Peyer's patch (tissue), 4 donors: Measurements from ENCODE around the gene ARFIP2. TPM values are rescaled to one million over a fixed set of nuclear protein-coding genes. Genes with fewer than 3 reads are reported as not detected.
A peak's percentile ranks its signal among the peaks of the same experiment; 100 is the strongest.

Source experiments
- DNase-seq, 3 donors: peaks; one replicate each; pipeline ENCODE4 v3.0.0-alpha.2; 2017 to 2019
- H3K27ac ChIP-seq, 4 donors: fragments of 200-600 bp; sonication (generic); one replicate each; pipeline ENCODE4 v1.5.1; 2016 to 2019
- H3K27me3 ChIP-seq, 2 donors: fragments of 200-600 bp; sonication (generic); one replicate each; pipeline ENCODE4 v1.5.1; 2019
- H3K36me3 ChIP-seq, 3 donors: fragments of 200-600 bp; sonication (generic); one replicate each; pipeline ENCODE4 v1.5.1; 2016 to 2019
- H3K4me1 ChIP-seq, 4 donors: fragments of 200-600 bp; sonication (generic); one replicate each; pipeline ENCODE4 v1.5.1; 2016 to 2019
- H3K4me3 ChIP-seq, 4 donors: fragments of 200-600 bp; sonication (generic); 1 replicate in 3 of 4; 2 replicates in 1 of 4; pipeline ENCODE4 v1.5.1; 2016 to 2019; ENCODE audit warnings: mild to moderate bottlenecking in 1 of 4
- H3K9me3 ChIP-seq, 4 donors: fragments of 200-600 bp; sonication (generic); one replicate each; pipeline ENCODE4 v1.5.1; 2016 to 2019; ENCODE audit warnings: mild to moderate bottlenecking in 1 of 4
- POLR2A ChIP-seq, 2 donors: fragments of 450-650 bp; IDR thresholded peaks; one replicate each; pipeline ENCODE4 v1.5.1; 2017; ENCODE audit warnings: antibody characterized with exemption in 2 of 2, mild to moderate bottlenecking in 2 of 2, moderate library complexity in 2 of 2
- total RNA-seq, 4 donors: library from RNA; depleted of rRNA; stranded (reverse); fragments of >200 nt; gene quantifications; one replicate each; pipeline ENCODE4 v1.1.0, GENCODE V29; 2016
- TF ChIP-seq, protein P1 (sequence below), 6 experiments: fragments of 450-650 bp in 4 of 6; fragments of 200-600 bp in 2 of 6; sonication (generic) in 1 of 6; IDR thresholded peaks; one replicate each; pipeline ENCODE4 v1.5.1; 2017 to 2019; ENCODE audit warnings: antibody characterized with exemption in 6 of 6, mild to moderate bottlenecking in 3 of 6, moderate library complexity in 1 of 6

The ARFIP2 gene
- total RNA-seq, 4 donors from 2014 or later, result 104 to 140 (median 133) TPM

DNA sequence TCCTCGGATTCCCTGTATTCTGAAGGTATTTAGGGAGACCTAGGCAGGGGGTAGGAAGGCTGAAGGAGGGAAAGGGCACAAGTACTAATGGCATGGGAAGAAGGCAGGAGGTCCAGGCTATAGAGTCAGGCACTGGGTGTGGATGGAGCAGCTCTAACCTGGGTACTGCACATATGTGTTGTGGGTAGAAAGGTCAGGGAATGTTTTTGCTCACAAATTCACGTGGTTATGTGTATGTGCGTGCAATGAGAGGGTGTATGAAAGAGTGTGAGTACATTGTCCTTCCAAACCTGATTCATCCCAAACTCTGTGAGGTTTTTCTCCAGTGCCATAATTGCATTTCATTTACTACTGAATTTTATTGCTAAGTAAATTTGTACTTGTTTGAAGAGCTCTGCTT is 39.1 kb upstream of the ARFIP2 start:
- no peaks in the 10 kb centered on the region for H3K4me1 ChIP-seq
- peaks cover 0 to 7% (median 0%) of the 10 kb centered on the region in 3 donors for H3K36me3 ChIP-seq
- no peaks in the 10 kb centered on the region for H3K9me3 ChIP-seq
- no peaks in the 10 kb centered on the region for H3K27me3 ChIP-seq
- H3K27ac ChIP-seq, result no peak overlapping the region
- no peak overlapping the region for H3K4me3 ChIP-seq
- TF ChIP-seq POLR2A (IDR thresholded peaks at IDR 0.05), result no peak
- TF ChIP-seq, protein P1, sequence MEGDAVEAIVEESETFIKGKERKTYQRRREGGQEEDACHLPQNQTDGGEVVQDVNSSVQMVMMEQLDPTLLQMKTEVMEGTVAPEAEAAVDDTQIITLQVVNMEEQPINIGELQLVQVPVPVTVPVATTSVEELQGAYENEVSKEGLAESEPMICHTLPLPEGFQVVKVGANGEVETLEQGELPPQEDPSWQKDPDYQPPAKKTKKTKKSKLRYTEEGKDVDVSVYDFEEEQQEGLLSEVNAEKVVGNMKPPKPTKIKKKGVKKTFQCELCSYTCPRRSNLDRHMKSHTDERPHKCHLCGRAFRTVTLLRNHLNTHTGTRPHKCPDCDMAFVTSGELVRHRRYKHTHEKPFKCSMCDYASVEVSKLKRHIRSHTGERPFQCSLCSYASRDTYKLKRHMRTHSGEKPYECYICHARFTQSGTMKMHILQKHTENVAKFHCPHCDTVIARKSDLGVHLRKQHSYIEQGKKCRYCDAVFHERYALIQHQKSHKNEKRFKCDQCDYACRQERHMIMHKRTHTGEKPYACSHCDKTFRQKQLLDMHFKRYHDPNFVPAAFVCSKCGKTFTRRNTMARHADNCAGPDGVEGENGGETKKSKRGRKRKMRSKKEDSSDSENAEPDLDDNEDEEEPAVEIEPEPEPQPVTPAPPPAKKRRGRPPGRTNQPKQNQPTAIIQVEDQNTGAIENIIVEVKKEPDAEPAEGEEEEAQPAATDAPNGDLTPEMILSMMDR (IDR thresholded peaks at IDR 0.05), result no peak
- DNase-seq, result no peak

DNA sequence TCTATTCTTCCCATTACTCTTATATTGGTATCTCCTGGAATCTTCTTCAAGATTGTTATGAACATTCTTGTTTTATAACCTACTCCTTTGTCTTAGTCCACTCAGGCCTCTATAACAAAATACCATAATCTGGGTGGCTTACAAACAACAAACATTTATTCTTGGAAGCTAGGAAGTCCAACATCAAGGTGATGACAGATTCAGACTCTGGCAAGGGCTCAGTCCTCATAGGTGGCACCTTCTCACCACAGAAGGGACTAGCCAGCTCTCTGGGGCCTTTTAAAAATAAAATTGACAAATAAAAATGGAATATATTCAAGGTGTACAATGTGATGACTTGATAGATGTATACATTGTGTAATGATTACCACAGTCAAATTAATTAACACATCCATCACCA is 35.7 kb upstream of the ARFIP2 start:
- Histone ChIP-seq H3K4me3 (no peak overlapping the region), H3K9me3 (no peaks in the 10 kb centered on the region), H3K36me3 (peaks cover 0 to 13% (median 0%) of the 10 kb centered on the region in 3 donors), H3K27ac (no peak overlapping the region), H3K27me3 (no peaks in the 10 kb centered on the region), H3K4me1 (no peaks in the 10 kb centered on the region)
- TF ChIP-seq, protein P1 (IDR thresholded peaks at IDR 0.05), result no peak
- TF ChIP-seq POLR2A (IDR thresholded peaks at IDR 0.05), result no peak
- DNase-seq, result no peak

GRCh38 chr11:6505577-6506240 is 24.6 kb upstream of the ARFIP2 start:
- Histone ChIP-seq H3K4me1 (no peaks in the 10 kb centered on the region), H3K4me3 (no peak overlapping the region), H3K27me3 (no peaks in the 10 kb centered on the region), H3K36me3 (peaks cover 0 to 11% (median 0%) of the 10 kb centered on the region in 3 donors), H3K9me3 (no peaks in the 10 kb centered on the region), H3K27ac (no peak overlapping the region)
- DNase-seq, result peak in 1 of 3 donors; percentile 55
- no peak for TF ChIP-seq POLR2A (IDR thresholded peaks at IDR 0.05)
- TF ChIP-seq, protein P1 (IDR thresholded peaks at IDR 0.05), result peak in 5 of 6 experiments; percentile 58 to 95 (median 89)

GRCh38 chr11:6504166-6504565 is 23.0 kb upstream of the ARFIP2 start:
- DNase-seq, result no peak
- Histone ChIP-seq H3K4me1 (no peaks in the 10 kb centered on the region), H3K4me3 (no peak overlapping the region), H3K27ac (no peak overlapping the region), H3K27me3 (no peaks in the 10 kb centered on the region), H3K36me3 (peaks cover 0 to 11% (median 0%) of the 10 kb centered on the region in 3 donors), H3K9me3 (no peaks in the 10 kb centered on the region)
- no peak for TF ChIP-seq POLR2A (IDR thresholded peaks at IDR 0.05)
- TF ChIP-seq, protein P1 (IDR thresholded peaks at IDR 0.05), result no peak

DNA sequence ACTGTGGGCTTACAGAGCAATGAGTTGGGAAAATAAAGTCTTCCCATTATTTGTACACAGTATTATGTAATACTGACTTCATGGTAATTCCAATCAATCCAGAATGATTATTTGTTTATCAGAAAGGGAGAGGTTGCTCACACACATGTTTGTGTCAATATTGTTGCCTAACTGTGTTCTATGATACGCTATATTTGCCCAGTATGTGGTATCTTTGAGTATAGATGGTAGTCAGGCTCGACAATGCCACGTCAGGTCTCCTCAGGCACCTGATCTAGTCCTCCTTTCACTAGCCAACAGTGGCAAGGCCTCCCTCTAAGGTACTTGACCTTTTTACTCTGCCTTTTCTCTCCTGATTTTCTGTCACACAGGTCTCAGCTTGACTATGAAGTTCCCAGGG is 21.3 kb upstream of the ARFIP2 start:
- TF ChIP-seq, protein P1 (IDR thresholded peaks at IDR 0.05), result no peak
- no peak for TF ChIP-seq POLR2A (IDR thresholded peaks at IDR 0.05)
- Histone ChIP-seq H3K36me3 (peaks cover 0 to 16% (median 0%) of the 10 kb centered on the region in 3 donors), H3K4me1 (no peaks in the 10 kb centered on the region), H3K4me3 (no peak overlapping the region), H3K9me3 (no peaks in the 10 kb centered on the region), H3K27me3 (no peaks in the 10 kb centered on the region), H3K27ac (no peak overlapping the region)
- no peak for DNase-seq
